ENCODE results near the gene VCP. TPM values are rescaled to one million over a fixed set of nuclear protein-coding genes. Genes with fewer than 3 reads are reported as not detected.

Gene VCP
- total RNA-seq: 178 and 219 TPM in 2 replicates

DNA sequence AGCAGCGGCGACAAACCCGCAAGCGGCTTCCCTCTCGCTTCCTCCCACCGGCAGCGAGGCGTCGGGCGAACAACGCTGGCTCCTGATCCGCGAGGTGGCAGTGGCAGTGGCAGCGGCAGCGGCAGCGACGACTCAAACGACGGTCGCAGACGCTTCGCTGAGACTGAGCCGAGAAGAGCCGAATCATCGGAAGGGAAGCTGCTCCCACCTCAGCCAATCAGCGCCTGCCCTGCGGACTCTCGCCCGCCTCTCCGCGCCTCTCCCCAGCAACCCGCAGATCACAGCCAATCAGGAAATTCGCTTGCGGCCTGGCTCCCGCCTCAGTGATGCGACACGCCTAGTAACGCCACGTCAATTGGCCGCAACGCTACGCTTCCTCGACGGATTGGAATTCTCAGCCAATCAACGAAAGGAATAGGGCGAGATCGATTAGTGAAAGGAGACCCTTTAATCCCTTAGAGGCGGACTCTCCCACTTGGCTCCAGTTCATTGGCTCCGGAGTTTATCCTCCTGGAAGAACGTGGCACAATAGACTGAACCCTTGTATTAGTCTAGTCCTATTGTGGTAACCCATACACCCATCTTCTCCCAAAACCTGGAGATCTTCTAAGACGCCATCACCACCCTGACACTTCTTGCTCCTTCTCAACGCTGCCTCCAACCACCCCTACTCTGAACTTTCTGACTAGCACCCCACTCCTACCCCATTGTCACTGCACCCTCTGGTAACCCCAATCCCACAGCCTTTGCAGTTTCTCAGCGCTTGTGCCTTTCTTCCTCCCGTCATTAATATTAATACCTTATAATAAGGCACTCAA, at the start of gene VCP:
Gene VCP, minus strand, starts transcription at position 165 of the 818 bp plus-strand sequence. CDS start 272 bp downstream, outside the sequence.

GRCh38 chr9:35115680-35116538, 43.5 kb upstream of the VCP start, which contains the start of gene ATOSB:
TSS of gene ATOSB (minus strand) at chr9:35115862. CDS start at chr9:35108274, 7,588 bp downstream.

DNA sequence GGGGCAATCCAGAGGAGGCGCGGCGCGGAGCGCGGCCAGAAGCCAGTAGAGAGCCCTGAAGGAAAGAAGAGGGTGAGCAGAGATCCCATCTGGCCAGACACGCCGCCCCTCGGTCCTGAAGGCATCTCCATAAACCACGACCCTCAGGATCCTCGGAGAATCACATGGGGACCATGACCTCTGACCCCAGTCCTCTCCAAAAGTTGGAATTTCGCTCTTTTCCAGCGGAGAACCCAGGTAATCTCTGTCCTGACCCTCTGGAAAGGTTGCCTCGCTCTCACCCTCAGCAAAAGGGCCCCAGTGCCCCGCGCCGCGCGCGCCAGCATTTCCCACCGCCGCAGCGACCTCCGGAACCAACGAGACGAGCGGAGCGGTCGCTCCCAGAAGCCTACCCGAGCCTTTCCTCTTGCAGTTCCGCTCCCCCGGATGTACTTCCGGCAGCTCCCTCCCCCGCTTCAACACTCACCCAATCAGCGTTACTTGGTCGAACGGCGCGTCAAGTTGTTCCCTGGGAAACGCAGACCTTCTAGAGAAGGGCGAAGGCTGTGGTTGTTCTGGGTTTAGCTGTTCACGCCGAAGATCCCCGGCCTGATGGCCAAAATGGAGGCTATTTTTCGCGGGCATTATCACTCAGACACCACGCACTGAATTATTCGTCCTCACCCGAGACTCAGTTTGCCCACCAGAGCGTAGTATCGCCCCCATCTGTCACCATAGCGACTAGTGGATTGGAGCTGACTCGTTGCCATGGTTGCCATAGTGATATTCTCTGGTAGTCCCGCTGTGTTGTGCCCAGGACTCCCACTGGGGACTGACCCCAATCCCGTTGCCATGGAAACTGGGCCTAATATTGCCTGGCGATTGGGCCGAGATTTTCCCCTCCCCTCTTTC, 30.6 kb upstream of the VCP start, which contains the start of gene STOML2:
Gene STOML2, minus strand, starts transcription at position 363 of the 891 bp plus-strand sequence. Its CDS starts 37 bp downstream, at position 326.

DNA sequence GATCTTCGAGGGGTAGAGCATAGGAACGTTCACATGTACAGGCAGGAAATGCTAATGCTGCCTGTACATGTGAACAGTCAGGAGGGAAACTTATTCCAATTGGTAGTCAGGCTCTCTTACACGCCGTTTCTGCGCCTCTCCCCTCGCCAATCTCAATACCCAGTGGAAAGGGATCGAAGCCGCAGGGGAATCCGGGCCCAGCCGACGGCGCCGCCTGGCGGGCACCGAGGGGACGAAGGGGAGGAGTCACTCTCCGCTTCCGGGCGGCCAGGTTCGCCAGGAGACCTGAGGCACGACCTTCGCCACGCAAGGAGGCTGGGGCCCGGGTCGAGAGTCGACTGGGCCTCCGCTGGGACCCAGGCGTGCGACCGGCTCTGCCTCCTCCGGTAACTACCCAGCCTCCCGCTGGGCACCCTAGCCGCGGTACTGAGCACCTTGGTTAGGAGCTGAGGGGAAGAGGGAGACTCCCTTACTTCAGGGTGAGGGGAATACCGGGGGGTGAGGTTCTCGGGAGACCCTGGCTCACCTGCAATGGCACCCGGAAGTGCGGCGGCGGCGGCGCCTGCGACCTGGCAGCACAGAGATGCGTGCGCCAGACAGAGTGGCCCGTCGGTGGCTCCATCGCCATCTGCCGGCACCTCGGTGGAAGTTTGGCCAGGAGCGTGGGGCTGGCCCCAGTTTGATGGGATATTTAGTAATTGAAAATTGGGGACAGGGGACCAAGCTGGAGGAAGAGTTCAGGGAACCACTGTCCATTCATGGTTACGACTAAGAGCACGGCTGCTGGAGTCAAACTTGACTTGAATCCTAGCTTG, 23.8 kb upstream of the VCP start, which contains the start of gene PIGO:
Gene PIGO, minus strand, starts transcription at position 557 of the 815 bp plus-strand sequence. CDS start 1,026 bp downstream, outside the sequence.

GRCh38 chr9:35079426-35080341, 7.3 kb upstream of the VCP start, which contains the start of gene FANCG:
TSS of gene FANCG (minus strand) at chr9:35079942. CDS start at chr9:35079524, 418 bp downstream.

Other genes starting within 250 kb of the VCP start
- gene PHF24, start 114.3 kb downstream of the VCP start, total RNA-seq: 0.12 and 1.0 TPM in 2 replicates
- gene DNAJB5, start 82.9 kb downstream of the VCP start, total RNA-seq: 8.2 and 13.4 TPM in 2 replicates
- gene FANCG, start 7.3 kb upstream of the VCP start, total RNA-seq: 11.2 and 17.9 TPM in 2 replicates
- gene PIGO, start 24.0 kb upstream of the VCP start, total RNA-seq: 8.6 and 13.3 TPM in 2 replicates
- gene STOML2, start 30.5 kb upstream of the VCP start, total RNA-seq: 118 and 125 TPM in 2 replicates
- gene ATOSB, start 43.2 kb upstream of the VCP start, total RNA-seq: 10.8 and 22.4 TPM in 2 replicates
- gene UNC13B, start 89.4 kb upstream of the VCP start, total RNA-seq: 10.3 and 12.5 TPM in 2 replicates

All from pericardium fibroblast (primary cell).